OCI-LY3 (cell line): ENCODE data around the gene NEO1.

Experiments used
- H2AFZ ChIP-seq: fragments of 200-600, 300-600 bp; shearing (Covaris generic); 2 replicates; pipeline ENCODE4 v1.6.0; 2014; ENCODE audit warnings: antibody characterized with exemption, low read depth, low read length
- H3K27ac ChIP-seq: fragments of 200-600, 300-600 bp; sonication (generic); 2 replicates; pipeline ENCODE4 v1.5.1; 2014; ENCODE audit warnings: mild to moderate bottlenecking, low read length, moderate library complexity, mixed read lengths
- H3K27me3 ChIP-seq: fragments of 200-600, 300-600 bp; sonication (generic); 2 replicates; pipeline ENCODE4 v1.6.1; 2014; ENCODE audit warnings: low read depth, low read length, mixed read lengths
- H3K36me3 ChIP-seq: fragments of 200-600, 300-600 bp; sonication (generic); replicated peaks from 2 replicates; pipeline ENCODE3; 2014; ENCODE audit warnings: low read depth, low read length, mixed read lengths
- H3K4me1 ChIP-seq: fragments of 300-600, 200-600 bp; sonication (generic); 2 replicates; pipeline ENCODE4 v1.6.1; 2014; ENCODE audit warnings: low read length, mixed read lengths
- H3K4me2 ChIP-seq: fragments of 200-600, 300-600 bp; sonication (generic); 2 replicates; pipeline ENCODE4 v1.6.1; 2014; ENCODE audit warnings: low read length, mixed read lengths
- H3K4me3 ChIP-seq: fragments of 300-600, 200-600 bp; sonication (generic); 2 replicates; pipeline ENCODE4 v1.5.1; 2014; ENCODE audit warnings: antibody characterized with exemption, mild to moderate bottlenecking, low read length, moderate library complexity
- H3K79me2 ChIP-seq: fragments of 300-600, 200-600 bp; shearing (Covaris generic); 2 replicates; pipeline ENCODE4 v1.6.1; 2014; ENCODE audit warnings: mild to moderate bottlenecking, low read length, mixed read lengths
- H3K9ac ChIP-seq: fragments of 300-600, 200-600 bp; shearing (Covaris generic); 2 replicates; pipeline ENCODE4 v1.6.0; 2014; ENCODE audit warnings: mild to moderate bottlenecking, low read length, moderate library complexity
- H3K9me3 ChIP-seq: fragments of 200-600, 300-600 bp; shearing (Covaris generic); 2 replicates; pipeline ENCODE4 v1.6.1; 2014; ENCODE audit warnings: low read length, mixed read lengths; ENCODE audit not compliant: insufficient read depth
- H4K20me1 ChIP-seq: fragments of 200-600, 300-600 bp; sonication (generic); 2 replicates; pipeline ENCODE4 v1.6.1; 2016; ENCODE audit warnings: low read length, mixed read lengths; ENCODE audit not compliant: insufficient read depth
- CTCF ChIP-seq: fragments of 200-600, 300-600 bp; sonication (generic); IDR thresholded peaks from 2 replicates; pipeline ENCODE4 v1.5.1; 2014; ENCODE audit warnings: antibody characterized with exemption, low read length, low read depth
- EZH2phosphoT487 ChIP-seq: fragments of 200-600 bp; shearing (Covaris generic); IDR thresholded peaks from 2 replicates; pipeline ENCODE4 v1.6.1; 2018; ENCODE audit warnings: antibody characterized with exemption, mixed run types, low read depth

The NEO1 gene

GRCh38 chr15:73105064-73105463, 52.8 kb downstream of the NEO1 start:
- Histone ChIP-seq H3K36me3 (no peaks in the 10 kb centered on the region), H4K20me1 (no peaks in the 10 kb centered on the region), H3K79me2 (no peaks in the 10 kb centered on the region), H3K4me1 (peaks cover 9% of the 10 kb centered on the region), H3K4me3 (no peak overlapping the region), H2AFZ (no peak overlapping the region), H3K4me2 (no peak overlapping the region), H3K9ac (no peak overlapping the region), H3K27me3 (no peaks in the 10 kb centered on the region), H3K27ac (no peak overlapping the region), H3K9me3 (no peaks in the 10 kb centered on the region)
- TF ChIP-seq EZH2phosphoT487: no peak
- no peak for TF ChIP-seq CTCF

GRCh38 chr15:73108676-73109075, 56.4 kb downstream of the NEO1 start:
- Histone ChIP-seq H2AFZ (no peak overlapping the region), H3K4me2 (no peak overlapping the region), H3K36me3 (no peaks in the 10 kb centered on the region), H3K27me3 (no peaks in the 10 kb centered on the region), H3K27ac (no peak overlapping the region), H3K9me3 (no peaks in the 10 kb centered on the region), H4K20me1 (no peaks in the 10 kb centered on the region), H3K4me1 (peaks cover 9% of the 10 kb centered on the region), H3K4me3 (no peak overlapping the region), H3K79me2 (no peaks in the 10 kb centered on the region), H3K9ac (no peak overlapping the region)
- TF ChIP-seq CTCF: no peak

- no peaks in the 10 kb centered on the region for H3K79me2 ChIP-seq
- H2AFZ ChIP-seq: no peak overlapping the region
- no peaks in the 10 kb centered on the region for H3K27me3 ChIP-seq
- no peak overlapping the region for H3K4me3 ChIP-seq
- no peak overlapping the region for H3K4me2 ChIP-seq
- TF ChIP-seq EZH2phosphoT487 (no peak), CTCF (no peak)
- peaks cover 9% of the 10 kb centered on the region for H3K4me1 ChIP-seq
- no peaks in the 10 kb centered on the region for H3K36me3 ChIP-seq
- no peaks in the 10 kb centered on the region for H3K9me3 ChIP-seq
- no peak overlapping the region for H3K27ac ChIP-seq
- H3K9ac ChIP-seq: no peak overlapping the region
- no peaks in the 10 kb centered on the region for H4K20me1 ChIP-seq
These were observed 57.5 kb downstream of the NEO1 start for GRCh38 chr15:73109765-73110164.

GRCh38 chr15:73110201-73110600, 57.9 kb downstream of the NEO1 start:
- H3K27ac ChIP-seq: no peak overlapping the region
- no peak overlapping the region for H3K4me3 ChIP-seq
- H3K9ac ChIP-seq: no peak overlapping the region
- no peaks in the 10 kb centered on the region for H3K9me3 ChIP-seq
- no peak overlapping the region for H2AFZ ChIP-seq
- H3K79me2 ChIP-seq: no peaks in the 10 kb centered on the region
- H4K20me1 ChIP-seq: no peaks in the 10 kb centered on the region
- peaks cover 9% of the 10 kb centered on the region for H3K4me1 ChIP-seq
- no peak overlapping the region for H3K4me2 ChIP-seq
- H3K36me3 ChIP-seq: no peaks in the 10 kb centered on the region
- no peak for TF ChIP-seq EZH2phosphoT487
- no peak for TF ChIP-seq CTCF
- H3K27me3 ChIP-seq: no peaks in the 10 kb centered on the region
